Measurements from ENCODE around the gene MTG1.

MTG1 gene

DNA sequence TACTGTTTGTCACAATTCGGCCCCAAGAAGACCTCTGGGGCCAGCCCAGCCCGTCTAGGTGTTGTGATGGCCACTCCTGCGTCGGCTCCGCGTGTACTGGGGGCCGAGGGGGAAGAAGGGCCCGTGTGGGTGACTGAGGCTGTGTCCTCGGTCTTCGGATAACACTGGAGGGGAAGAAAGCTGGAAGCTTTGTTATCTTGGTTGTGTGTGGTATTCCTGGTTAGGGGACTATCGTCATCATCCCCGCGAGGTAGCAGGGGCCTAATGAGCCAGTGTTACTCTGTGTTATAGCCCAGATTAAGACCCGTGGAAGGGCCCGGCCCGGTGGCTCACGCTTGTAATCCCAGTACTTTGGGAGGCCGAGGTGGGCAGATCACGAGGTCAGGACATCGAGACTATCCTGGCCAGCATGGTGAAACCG, 854 bp downstream of the MTG1 start:
- H3K9me3 ChIP-seq (ENCODE audit: control insufficient read depth in 1 of 2, low read length in 2 of 2) = no peaks in the 10 kb centered on the region
- peaks cover 6 to 33% of the 10 kb centered on the region in 2 donors for H3K36me3 ChIP-seq (ENCODE audit: control insufficient read depth in 1 of 2, insufficient read depth in 2 of 2, low read length in 2 of 2)
- peak overlapping the region; percentile 94 to 96 for H3K4me3 ChIP-seq (ENCODE audit: low read depth in 1 of 2, low read length in 2 of 2)
- H3K27me3 ChIP-seq (ENCODE audit: low read depth, low read length) = no peaks in the 10 kb centered on the region
- H3K27ac ChIP-seq (ENCODE audit: low read length) = peak overlapping the region; percentile 87
- H3K4me1 ChIP-seq (ENCODE audit: control insufficient read depth in 1 of 2, insufficient read depth in 2 of 2, low read length in 2 of 2) = peaks cover 0 to 15% of the 10 kb centered on the region in 2 donors

DNA sequence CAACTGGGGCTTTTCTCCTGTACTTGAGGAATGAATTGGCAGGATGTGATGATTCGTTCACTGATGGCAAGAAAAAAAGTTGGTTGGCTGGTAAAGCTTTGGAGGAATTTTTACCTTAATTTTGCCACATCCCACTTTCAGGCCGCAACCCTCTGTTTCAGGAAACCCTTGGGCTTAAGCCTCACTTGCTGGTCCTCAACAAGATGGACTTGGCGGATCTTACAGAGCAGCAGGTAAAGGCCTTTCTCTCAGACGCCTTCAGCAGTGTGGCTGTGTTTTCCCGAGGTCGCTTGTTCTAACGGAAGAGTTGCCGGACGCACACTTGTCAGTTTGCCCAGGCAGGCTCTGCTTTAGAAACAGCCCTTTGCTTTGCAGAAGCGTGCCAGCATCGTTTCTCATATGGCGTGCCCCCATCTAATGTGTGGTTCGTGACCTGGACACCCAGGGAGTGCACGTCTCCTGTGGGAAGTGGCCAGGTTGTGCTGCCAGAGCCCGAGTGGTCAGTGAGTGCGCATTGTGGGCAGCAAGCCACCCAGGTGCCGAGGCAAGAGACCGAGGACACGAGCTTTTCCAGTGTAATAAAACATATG, 2.2 kb downstream of the MTG1 start:
- no peaks in the 10 kb centered on the region for H3K27me3 ChIP-seq (ENCODE audit: low read depth, low read length)
- H3K27ac ChIP-seq (ENCODE audit: low read length) = no peak overlapping the region
- no peaks in the 10 kb centered on the region for H3K9me3 ChIP-seq (ENCODE audit: control insufficient read depth in 1 of 2, low read length in 2 of 2)
- no peak overlapping the region for H3K4me3 ChIP-seq (ENCODE audit: low read depth in 1 of 2, low read length in 2 of 2)
- H3K36me3 ChIP-seq (ENCODE audit: control insufficient read depth in 1 of 2, insufficient read depth in 2 of 2, low read length in 2 of 2) = peaks cover 7 to 38% of the 10 kb centered on the region in 2 donors
- H3K4me1 ChIP-seq (ENCODE audit: control insufficient read depth in 1 of 2, insufficient read depth in 2 of 2, low read length in 2 of 2) = peaks cover 7 to 15% of the 10 kb centered on the region in 2 donors

GRCh38 chr10:133397938-133398337, 4.0 kb downstream of the MTG1 start:
- Histone ChIP-seq H3K36me3 (ENCODE audit: control insufficient read depth in 1 of 2, insufficient read depth in 2 of 2, low read length in 2 of 2) (peaks cover 15 to 47% of the 10 kb centered on the region in 2 donors), H3K4me1 (ENCODE audit: control insufficient read depth in 1 of 2, insufficient read depth in 2 of 2, low read length in 2 of 2) (peaks cover 8 to 15% of the 10 kb centered on the region in 2 donors), H3K27ac (ENCODE audit: low read length) (no peak overlapping the region), H3K27me3 (ENCODE audit: low read depth, low read length) (no peaks in the 10 kb centered on the region), H3K9me3 (ENCODE audit: control insufficient read depth in 1 of 2, low read length in 2 of 2) (no peaks in the 10 kb centered on the region), H3K4me3 (ENCODE audit: low read depth in 1 of 2, low read length in 2 of 2) (no peak overlapping the region)

DNA sequence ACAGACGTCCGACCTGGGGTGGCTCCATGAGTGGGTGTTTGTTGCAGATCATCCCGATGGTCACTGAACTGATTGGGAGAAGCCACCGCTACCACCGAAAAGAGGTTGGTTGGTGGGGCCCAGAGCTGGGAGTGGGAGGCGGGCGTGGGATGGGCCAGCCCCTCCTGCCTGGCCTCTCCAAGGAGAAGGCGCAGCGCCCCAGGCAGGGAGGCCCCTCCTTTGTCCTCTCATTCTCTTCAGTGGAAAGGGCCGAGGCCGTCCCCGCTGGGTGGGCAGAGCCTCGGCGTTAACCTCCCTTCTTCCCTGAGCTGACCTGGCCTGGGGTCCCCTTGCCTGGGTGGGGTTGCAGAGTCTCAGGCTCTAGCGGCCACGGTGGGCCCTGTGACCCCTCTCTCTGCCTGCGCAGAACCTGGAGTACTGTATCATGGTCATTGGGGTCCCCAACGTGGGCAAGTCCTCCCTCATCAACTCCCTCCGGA, 5.2 kb downstream of the MTG1 start:
- Histone ChIP-seq H3K9me3 (ENCODE audit: control insufficient read depth in 1 of 2, low read length in 2 of 2) (no peaks in the 10 kb centered on the region), H3K27me3 (ENCODE audit: low read depth, low read length) (no peaks in the 10 kb centered on the region), H3K27ac (ENCODE audit: low read length) (no peak overlapping the region), H3K4me1 (ENCODE audit: control insufficient read depth in 1 of 2, insufficient read depth in 2 of 2, low read length in 2 of 2) (peaks cover 8 to 15% of the 10 kb centered on the region in 2 donors), H3K36me3 (ENCODE audit: control insufficient read depth in 1 of 2, insufficient read depth in 2 of 2, low read length in 2 of 2) (peaks cover 20 to 54% of the 10 kb centered on the region in 2 donors), H3K4me3 (ENCODE audit: low read depth in 1 of 2, low read length in 2 of 2) (no peak overlapping the region)

DNA sequence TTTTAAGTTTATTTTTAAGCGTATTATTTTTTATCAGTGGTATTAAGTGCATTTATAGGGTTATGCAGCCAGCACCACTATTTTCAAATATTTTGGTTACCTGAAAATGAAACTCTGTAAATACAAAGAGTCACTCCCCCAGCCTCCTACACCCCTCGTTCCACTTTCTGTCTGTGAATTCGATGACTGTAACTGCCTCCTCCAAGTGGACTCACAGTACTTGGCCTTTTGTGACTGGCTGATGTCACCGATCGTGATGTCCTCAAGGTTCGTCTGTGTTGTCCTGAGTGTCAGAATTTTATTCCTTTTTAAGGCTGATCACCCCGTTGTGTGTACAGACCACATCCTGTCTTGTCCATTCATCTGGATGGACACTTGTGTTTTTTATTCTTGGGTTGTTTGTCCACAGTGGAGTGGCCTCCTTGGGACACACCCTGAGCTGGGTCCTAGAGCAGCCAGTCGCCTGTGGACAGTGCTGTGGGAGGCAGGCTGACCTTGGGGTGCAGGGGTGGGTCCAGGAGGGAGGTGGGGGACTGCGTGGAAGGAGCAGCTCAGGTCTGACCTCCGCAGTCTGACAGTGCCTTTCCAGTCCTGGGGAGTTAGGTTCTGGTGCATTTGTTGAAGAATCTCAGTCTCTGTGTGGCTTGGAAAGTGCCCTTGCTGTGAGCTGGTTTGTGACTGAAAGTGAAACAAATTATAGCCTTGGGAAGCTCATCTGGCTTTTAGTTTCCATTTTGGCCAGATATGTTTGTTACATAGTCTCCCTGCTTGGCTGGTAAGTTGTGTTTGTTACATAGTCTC, 6.9 kb downstream of the MTG1 start:
- H3K36me3 ChIP-seq (ENCODE audit: control insufficient read depth in 1 of 2, insufficient read depth in 2 of 2, low read length in 2 of 2) = peaks cover 31 to 64% of the 10 kb centered on the region in 2 donors
- peaks cover under 1 to 8% of the 10 kb centered on the region in 2 donors for H3K4me1 ChIP-seq (ENCODE audit: control insufficient read depth in 1 of 2, insufficient read depth in 2 of 2, low read length in 2 of 2)
- no peaks in the 10 kb centered on the region for H3K27me3 ChIP-seq (ENCODE audit: low read depth, low read length)
- peak overlapping the region; percentile 7 for H3K27ac ChIP-seq (ENCODE audit: low read length)
- H3K4me3 ChIP-seq (ENCODE audit: low read depth in 1 of 2, low read length in 2 of 2) = no peak overlapping the region
- H3K9me3 ChIP-seq (ENCODE audit: control insufficient read depth in 1 of 2, low read length in 2 of 2) = no peaks in the 10 kb centered on the region

- H3K4me1 ChIP-seq (ENCODE audit: control insufficient read depth in 1 of 2, insufficient read depth in 2 of 2, low read length in 2 of 2) = peaks cover 0 to 8% of the 10 kb centered on the region in 2 donors
- no peak overlapping the region for H3K4me3 ChIP-seq (ENCODE audit: low read depth in 1 of 2, low read length in 2 of 2)
- H3K27me3 ChIP-seq (ENCODE audit: low read depth, low read length) = no peaks in the 10 kb centered on the region
- no peak overlapping the region for H3K27ac ChIP-seq (ENCODE audit: low read length)
- H3K36me3 ChIP-seq (ENCODE audit: control insufficient read depth in 1 of 2, insufficient read depth in 2 of 2, low read length in 2 of 2) = peaks cover 26 to 62% of the 10 kb centered on the region in 2 donors
- H3K9me3 ChIP-seq (ENCODE audit: control insufficient read depth in 1 of 2, low read length in 2 of 2) = no peaks in the 10 kb centered on the region
These were observed 7.5 kb downstream of the MTG1 start for GRCh38 chr10:133401500-133401899.

GRCh38 chr10:133401981-133402725, 8.2 kb downstream of the MTG1 start:
- no peaks in the 10 kb centered on the region for H3K9me3 ChIP-seq (ENCODE audit: control insufficient read depth in 1 of 2, low read length in 2 of 2)
- no peak overlapping the region for H3K27ac ChIP-seq (ENCODE audit: low read length)
- H3K4me1 ChIP-seq (ENCODE audit: control insufficient read depth in 1 of 2, insufficient read depth in 2 of 2, low read length in 2 of 2) = peaks cover 0 to 8% of the 10 kb centered on the region in 2 donors
- H3K27me3 ChIP-seq (ENCODE audit: low read depth, low read length) = no peaks in the 10 kb centered on the region
- no peak overlapping the region for H3K4me3 ChIP-seq (ENCODE audit: low read depth in 1 of 2, low read length in 2 of 2)
- H3K36me3 ChIP-seq (ENCODE audit: control insufficient read depth in 1 of 2, insufficient read depth in 2 of 2, low read length in 2 of 2) = peaks cover 30 to 67% of the 10 kb centered on the region in 2 donors

DNA sequence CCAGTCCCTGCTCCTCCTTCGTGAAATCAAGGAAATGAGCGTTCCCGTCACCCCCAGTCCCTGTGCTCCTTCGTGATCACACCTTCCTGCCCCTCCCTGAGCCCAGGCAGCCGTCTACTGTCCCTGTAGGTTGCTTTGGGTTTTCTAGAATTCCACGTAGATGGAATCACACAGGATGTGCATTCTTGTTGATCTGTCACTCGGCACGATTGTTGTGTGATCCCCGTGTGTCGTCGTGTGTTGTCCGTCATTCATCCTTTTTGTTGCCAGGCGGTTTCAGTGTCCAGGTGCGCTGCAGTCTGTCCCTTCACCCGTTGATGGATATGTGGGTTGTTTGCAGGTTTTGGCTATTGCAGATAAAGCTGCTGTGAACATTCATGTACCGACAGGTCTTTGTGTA, 9.4 kb downstream of the MTG1 start:
- no peak overlapping the region for H3K4me3 ChIP-seq (ENCODE audit: low read depth in 1 of 2, low read length in 2 of 2)
- no peaks in the 10 kb centered on the region for H3K27me3 ChIP-seq (ENCODE audit: low read depth, low read length)
- H3K9me3 ChIP-seq (ENCODE audit: control insufficient read depth in 1 of 2, low read length in 2 of 2) = no peaks in the 10 kb centered on the region
- no peak overlapping the region for H3K27ac ChIP-seq (ENCODE audit: low read length)
- peaks cover 37 to 69% of the 10 kb centered on the region in 2 donors for H3K36me3 ChIP-seq (ENCODE audit: control insufficient read depth in 1 of 2, insufficient read depth in 2 of 2, low read length in 2 of 2)
- H3K4me1 ChIP-seq (ENCODE audit: control insufficient read depth in 1 of 2, insufficient read depth in 2 of 2, low read length in 2 of 2) = peaks cover 0 to 8% of the 10 kb centered on the region in 2 donors

DNA sequence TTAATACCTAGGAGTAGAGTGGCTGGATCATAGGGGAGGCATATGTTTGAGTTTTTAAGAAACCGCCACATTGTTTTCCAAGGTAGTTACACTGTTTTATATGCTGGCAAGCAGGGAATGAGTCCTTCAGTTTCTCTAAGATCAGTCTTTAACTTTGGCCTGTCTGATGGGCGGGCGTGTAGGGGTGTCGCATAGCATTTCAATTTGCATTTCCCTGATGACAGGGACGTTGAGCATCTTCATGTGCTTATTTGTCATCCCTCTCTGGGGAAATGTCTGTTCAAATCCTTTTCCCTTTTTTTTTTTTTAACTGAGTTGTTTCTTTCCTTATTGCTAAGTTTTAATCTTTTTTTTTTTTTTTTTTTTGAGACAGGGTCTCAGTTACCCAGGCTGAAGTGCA, 9.8 kb downstream of the MTG1 start:
- H3K4me3 ChIP-seq (ENCODE audit: low read depth in 1 of 2, low read length in 2 of 2) = no peak overlapping the region
- no peaks in the 10 kb centered on the region for H3K9me3 ChIP-seq (ENCODE audit: control insufficient read depth in 1 of 2, low read length in 2 of 2)
- H3K4me1 ChIP-seq (ENCODE audit: control insufficient read depth in 1 of 2, insufficient read depth in 2 of 2, low read length in 2 of 2) = peaks cover 0 to 8% of the 10 kb centered on the region in 2 donors
- H3K36me3 ChIP-seq (ENCODE audit: control insufficient read depth in 1 of 2, insufficient read depth in 2 of 2, low read length in 2 of 2) = peaks cover 41 to 67% of the 10 kb centered on the region in 2 donors
- no peak overlapping the region for H3K27ac ChIP-seq (ENCODE audit: low read length)
- H3K27me3 ChIP-seq (ENCODE audit: low read depth, low read length) = no peaks in the 10 kb centered on the region

DNA sequence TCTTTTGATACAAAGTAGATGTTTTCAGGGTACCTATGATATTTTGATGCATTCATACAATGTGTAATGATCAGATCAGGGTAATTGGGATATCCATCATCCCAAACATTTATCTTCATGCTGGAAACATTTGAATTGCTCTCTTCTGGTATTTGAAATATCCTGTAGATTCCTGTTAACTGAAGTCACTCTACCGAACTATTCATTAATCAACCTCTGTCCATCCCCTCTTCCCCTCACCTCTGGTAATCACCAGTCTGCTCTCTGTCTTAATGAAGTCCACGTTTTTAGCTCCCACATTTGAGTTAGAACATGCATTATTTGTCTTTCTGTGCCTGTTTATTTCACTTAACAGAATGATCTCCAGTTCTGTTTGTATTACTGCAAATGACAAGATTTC, 11.3 kb downstream of the MTG1 start:
- H3K36me3 ChIP-seq (ENCODE audit: control insufficient read depth in 1 of 2, insufficient read depth in 2 of 2, low read length in 2 of 2) = peaks cover 48 to 63% of the 10 kb centered on the region in 2 donors

More for the DNA sequence above, 11.3 kb downstream of the MTG1 start:
- Histone ChIP-seq H3K27ac (ENCODE audit: low read length) (no peak overlapping the region), H3K27me3 (ENCODE audit: low read depth, low read length) (no peaks in the 10 kb centered on the region), H3K9me3 (ENCODE audit: control insufficient read depth in 1 of 2, low read length in 2 of 2) (no peaks in the 10 kb centered on the region), H3K4me1 (ENCODE audit: control insufficient read depth in 1 of 2, insufficient read depth in 2 of 2, low read length in 2 of 2) (peaks cover 0 to 8% of the 10 kb centered on the region in 2 donors), H3K4me3 (ENCODE audit: low read depth in 1 of 2, low read length in 2 of 2) (no peak overlapping the region)
